HG03575 (cell line): ENCODE results near the gene WDR72.
"Not testable (repeated sequence)": the region's sequence is repeated elsewhere in the genome, so short reads cannot be mapped to it uniquely, and the experiment has no call there.

ENCODE experiments used
- ATAC-seq: cut with Tn5 transposase; IDR thresholded peaks from one replicate; pipeline ENCODE4 v1.9.1; 2021; ENCODE audit not compliant: unreplicated experiment, insufficient number of reproducible peaks, low FRiP score; ENCODE audit errors: extremely low read depth

The WDR72 gene

GRCh38 chr15:53716909-53717876 is 42.3 kb downstream of the WDR72 start:
- ATAC-seq: no peak

DNA sequence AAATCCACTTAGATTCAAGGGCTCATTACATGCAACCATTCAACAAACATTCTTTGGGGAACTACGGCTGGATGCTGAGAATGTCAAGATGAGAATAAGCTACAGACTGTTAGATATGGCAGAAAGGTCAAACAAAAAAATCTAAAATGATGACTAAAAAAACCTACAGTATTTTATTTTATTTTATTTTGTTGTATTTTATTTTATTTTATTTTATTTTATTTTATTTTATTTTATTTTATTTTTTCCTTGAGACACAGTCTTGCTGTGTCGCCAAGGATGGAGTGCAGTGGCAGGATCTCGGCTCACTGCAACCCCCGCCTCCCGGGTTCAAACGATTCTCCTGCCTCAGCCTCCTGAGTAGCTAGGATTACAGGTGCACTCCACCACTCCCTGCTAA is 46.2 kb downstream of the WDR72 start:
- ATAC-seq: no peak

DNA sequence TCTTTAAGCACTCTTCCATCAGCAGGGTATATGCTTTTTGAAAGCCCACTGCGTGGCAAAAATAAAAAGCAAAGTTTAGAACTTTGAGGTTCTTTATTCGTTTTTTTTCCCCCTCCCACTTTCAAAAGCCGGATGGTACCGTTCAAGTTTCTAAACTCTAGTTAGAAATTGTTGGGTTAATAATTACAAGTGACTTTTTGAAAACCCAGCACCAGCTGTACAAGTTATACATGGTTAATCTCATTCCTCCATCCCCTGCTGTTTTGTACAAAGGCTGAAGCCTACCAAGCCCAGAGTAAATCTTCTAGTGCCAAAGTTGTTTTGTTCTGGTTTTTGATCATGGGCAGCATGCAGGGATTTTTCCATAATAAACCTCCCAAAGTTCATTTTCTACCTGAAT is 48.6 kb downstream of the WDR72 start:
- ATAC-seq: no peak

DNA sequence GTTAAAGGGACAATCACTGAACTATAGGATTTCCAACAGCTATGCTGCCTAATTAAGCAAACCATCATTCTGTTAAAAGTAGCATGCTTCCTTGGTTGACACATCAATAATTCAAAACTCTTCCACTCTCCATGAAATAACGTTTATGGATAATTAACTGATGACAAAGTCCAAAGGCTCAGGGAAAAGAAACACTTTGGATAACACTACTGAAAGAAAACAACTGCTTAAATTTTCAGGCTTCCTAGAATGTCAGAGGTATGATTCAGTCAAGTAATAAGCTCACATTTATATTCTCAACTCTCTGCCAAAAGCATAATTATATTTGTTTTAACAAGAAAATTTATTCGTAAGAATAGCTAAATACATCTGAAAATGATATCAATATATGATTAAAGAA is 49.6 kb downstream of the WDR72 start:
- ATAC-seq: no peak

GRCh38 chr15:53695365-53695764 is 64.1 kb downstream of the WDR72 start:
- ATAC-seq: no peak

DNA sequence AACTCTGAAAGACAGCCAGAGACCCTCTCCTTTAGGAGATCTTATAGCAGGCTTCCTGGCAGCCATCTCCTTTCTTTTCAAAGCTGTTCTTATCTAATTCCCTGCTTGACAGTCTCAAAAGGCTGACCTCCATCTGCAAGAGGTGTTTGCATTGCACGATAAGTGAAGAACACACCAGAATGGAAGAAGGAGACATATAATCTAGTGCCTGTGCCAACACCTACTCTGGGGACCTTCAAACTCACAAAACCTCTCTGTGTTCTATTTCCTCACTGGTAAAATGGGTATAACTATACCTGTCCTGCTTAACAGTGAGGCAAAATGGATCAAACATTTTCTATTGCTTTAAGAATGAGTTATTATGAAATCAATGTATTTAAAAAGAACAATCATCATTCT is 65.0 kb downstream of the WDR72 start:
- ATAC-seq: no peak

DNA sequence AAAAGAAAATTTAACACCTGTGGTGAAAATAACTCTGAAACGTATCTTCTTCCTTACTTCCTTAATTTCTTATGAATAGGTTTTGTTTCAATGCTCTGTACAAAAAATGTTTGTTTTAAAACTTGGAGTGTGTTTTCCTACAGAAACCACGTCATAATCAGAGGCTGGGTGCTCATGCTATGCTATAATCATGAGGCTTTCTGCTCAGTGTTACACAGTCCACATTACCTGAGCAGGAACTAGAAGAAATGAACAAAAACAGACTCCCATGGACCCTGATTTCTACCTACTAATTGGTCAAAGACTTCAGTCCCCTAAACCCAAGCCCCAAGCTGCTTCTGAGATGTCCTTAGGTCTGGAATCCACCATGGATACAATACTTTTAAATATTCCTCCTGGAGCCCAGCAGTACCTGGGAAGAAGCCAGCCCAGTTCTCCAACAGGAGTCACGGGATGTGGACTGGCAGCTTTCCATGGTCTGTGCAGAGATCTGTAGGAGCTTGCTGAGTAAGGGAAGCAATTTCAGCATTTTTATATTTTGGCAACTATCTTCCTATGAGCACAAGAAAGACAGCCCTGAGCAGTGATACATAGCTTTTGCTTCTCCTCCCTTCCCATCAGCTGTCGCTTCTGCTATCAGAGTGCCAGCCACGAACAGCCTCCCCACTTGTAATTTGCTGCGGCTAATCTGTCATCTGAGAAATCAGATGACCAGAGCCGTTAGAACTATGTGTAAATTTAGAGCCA is 65.6 kb downstream of the WDR72 start:
- no peak for ATAC-seq

- not testable (repeated sequence) for ATAC-seq
These were observed 75.3 kb downstream of the WDR72 start for GRCh38 chr15:53684162-53684561.

DNA sequence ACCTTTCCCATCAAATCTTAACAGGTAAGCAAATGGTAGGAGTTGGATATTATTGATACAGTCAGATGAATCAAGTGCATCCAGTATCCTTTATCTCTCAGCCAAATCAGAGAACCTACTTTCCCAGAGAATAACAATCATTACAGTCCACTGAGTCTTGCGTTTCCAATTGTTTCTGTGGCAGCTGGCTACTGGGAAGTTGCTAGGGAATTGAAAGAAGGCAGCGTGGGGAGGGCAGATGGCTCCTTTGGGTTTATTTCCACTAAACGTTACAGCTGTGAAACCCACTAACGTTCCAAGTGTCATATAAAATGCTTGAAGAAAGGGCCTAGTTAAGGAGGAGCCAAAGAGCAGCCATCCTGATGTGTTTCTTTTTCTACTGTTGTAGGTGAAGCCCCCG is 78.4 kb downstream of the WDR72 start:
- ATAC-seq: no peak

- no peak for ATAC-seq
These were observed 83.6 kb downstream of the WDR72 start for GRCh38 chr15:53675832-53676231.

GRCh38 chr15:53671545-53671944 is 87.9 kb downstream of the WDR72 start:
- ATAC-seq: no peak

DNA sequence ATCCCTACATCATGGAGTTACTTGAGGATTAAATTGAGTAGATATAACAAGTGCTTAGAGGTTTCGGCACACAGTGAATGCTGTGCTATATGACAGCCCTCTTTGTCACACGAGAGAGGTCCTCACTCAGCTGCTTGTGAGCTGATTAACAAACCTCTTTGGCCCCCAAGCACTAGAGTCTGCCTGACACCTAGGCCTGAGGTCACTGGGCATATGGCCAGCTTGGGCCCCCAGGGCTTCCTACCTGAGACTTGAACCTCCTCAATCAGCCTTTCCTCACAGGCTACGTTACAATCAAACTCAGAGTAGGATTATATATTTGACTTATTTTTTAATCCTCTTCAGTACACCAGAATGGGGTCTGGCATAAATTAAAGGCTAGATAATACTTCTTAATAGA is 88.8 kb downstream of the WDR72 start:
- no peak for ATAC-seq

DNA sequence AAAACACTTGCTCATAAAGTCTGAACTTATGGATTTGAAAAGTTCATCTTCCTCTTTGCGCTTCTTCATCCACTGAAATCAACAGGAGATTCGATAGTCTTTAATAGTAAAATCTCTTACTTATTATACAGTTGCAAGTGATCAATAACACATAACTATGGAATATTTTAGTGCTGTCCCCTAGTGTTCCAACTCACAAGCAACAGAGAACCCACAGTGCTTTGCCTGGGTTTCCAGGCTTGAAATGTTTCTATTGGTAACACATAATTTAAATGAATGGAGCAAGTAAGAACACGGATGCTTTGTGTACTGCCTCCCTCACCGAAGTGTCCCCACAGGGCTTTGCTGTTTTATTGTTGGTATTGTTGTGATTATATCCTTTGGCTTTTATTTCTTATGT is 93.5 kb downstream of the WDR72 start:
- ATAC-seq: no peak

DNA sequence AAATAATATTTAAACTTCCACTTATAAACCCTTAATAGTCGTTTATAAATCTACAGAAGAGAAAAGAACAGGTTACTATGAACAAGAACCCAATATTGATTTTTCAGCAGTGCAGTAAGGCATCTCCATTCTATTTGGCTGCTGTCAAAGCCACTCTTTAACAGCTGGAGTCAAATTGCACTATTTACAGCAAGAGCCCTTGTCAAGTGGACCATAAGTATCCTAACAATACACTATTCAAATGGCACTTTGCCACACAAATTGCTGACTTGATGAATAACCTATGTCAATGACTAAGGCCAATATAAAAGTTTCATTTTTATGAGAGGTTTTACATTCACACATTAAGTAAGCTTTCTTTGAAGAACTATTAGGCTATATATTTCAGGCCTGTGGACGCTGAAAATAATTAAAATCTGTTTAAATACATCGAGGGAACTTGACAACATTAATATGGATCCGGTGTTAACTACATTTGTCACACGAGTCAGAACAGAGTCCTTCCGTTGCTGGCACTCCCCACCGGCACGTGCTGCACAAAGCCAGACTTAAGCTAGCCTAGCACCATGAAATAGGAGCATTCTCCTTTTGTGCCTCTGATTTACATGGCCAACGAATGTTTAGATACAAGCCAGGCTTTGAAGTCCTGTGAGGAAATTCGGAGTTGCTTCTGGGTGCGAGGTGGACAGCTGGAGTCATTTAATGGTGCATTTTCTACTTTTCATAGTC is 100.5 kb downstream of the WDR72 start:
- ATAC-seq: no peak

DNA sequence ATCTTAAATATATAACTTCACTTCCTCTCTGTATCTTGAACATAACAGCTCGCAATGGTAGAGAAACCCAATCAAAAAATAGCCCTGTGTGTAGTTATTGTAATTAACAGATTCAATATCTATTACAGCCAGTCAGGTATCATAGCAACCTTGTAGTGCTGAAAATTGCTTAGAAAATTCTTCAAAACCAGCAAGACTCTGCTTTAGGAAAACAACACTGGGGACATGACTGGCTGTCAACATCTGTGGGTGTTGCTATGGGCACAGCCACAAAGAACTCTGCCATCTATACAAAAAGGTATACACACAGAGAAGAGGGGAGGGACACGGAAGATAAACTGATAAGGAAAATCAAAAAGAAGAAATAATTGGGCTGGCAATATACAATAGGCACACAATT is 101.2 kb downstream of the WDR72 start:
- no peak for ATAC-seq

DNA sequence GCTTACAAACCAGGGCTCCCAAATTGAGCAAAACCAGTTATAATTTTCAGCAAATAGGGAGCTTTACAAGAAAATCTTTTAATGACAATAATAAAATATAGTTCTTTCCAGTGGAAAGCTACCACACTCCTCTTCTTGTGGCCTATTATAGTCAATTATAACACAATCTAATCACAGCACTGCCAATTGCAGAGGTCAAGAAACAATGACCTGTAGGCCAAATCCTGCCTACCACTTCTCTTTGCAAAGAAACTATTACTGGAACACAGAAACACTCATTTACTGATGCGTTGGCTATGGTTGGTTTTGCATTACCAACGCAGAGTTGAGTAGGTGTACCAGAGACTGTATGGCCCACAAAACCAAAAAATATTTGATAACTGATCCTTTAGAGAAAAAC is 110.5 kb downstream of the WDR72 start:
- ATAC-seq: no peak

DNA sequence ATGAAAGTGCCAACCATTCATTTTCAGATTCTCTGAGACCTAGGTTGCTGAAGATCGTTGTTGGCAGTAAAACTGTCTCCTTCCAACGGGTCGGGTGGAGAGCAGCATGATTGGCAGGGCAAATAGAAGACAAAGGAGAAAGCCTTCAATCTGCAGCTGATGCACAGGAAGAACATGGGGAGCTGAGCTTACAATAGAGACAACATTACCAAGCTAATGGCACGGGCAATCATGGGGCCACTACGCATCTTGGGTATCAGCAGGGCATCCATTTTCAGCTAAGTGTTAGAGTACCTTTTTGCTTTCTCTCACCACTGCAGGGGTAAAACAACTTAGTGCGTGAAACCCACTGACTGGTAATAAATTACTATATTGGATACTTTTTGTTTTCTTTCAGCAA is 114.8 kb downstream of the WDR72 start:
- no peak for ATAC-seq

- ATAC-seq: no peak
These were observed 124.9 kb downstream of the WDR72 start for GRCh38 chr15:53634517-53635106.

DNA sequence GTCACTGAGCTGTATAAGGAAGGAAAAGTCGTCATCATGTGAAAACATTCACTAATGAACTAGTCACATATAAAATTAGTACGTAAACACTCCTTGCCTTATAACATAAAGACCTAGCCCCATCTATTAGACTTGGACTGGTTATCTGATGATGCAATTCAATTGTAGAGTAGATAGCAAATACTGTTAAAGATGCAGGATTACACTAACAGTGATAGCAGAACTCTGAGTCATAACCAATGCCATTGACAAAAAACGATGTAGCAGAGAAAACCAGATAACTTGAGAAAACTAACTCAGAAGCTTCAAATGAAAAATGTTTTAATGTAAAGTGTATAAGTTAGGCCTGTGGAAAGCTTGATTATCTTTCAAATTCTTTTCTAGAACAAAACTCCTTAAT is 132.2 kb downstream of the WDR72 start:
- ATAC-seq: no peak
